Kidney glomerular epithelial cell (primary cell): ENCODE data around the gene ARHGAP28.
A peak's percentile ranks its signal among the peaks of the same experiment; 100 is the strongest.
"Not testable (repeated sequence)": the region's sequence is repeated elsewhere in the genome, so short reads cannot be mapped to it uniquely, and the experiment has no call there.

Experiments
- DNase-seq: peaks from one replicate; lab custom pipeline; 2025; lab: John Stamatoyannopoulos, UW

The ARHGAP28 gene

GRCh38 chr18:6816154-6816553, 86.6 kb downstream of the ARHGAP28 start:
- no peak for DNase-seq

GRCh38 chr18:6819332-6819731, 89.8 kb downstream of the ARHGAP28 start:
- DNase-seq = no peak

DNA sequence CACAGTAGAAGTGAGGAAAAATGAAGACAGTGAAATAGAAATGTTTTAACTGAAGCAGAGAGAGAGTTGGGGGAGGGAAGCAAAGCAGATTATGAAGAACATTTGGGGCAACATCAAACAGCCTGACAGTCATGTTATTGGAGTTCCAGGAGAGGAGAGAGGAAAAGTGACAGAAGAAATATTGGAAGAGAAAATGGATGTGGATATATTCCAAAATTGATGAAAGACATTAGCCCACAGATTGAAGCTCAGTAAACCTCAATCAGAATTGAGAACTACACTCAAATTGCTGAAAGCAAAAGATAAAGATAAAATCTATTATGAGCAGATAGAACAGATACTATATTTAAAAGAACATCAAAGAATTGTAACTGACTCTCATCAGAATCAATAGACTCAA, 90.8 kb downstream of the ARHGAP28 start:
- DNase-seq = no peak

- DNase-seq = no peak
Measured at GRCh38 chr18:6821356-6821755, 91.8 kb downstream of the ARHGAP28 start.

DNA sequence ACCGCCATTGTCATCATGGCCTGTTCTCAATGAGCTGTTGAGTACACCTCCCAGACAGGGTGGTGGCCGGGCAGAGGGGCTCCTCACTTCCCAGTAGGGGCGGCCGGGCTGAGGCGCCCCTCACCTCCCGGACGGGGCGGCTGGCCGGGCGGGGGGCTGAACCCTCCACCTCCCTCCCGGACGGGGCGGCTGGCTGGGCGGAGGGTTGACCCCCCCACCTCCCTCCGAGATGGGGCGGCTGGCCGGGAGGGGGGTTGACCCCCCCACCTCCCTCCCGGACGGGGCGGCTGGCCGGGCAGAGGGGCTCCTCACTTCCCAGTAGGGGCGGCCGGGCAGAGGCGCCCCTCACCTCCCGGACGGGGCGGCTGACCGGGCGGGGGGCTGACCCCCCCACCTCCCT, 97.6 kb downstream of the ARHGAP28 start:
- not testable (repeated sequence) for DNase-seq

GRCh38 chr18:6827566-6827965, 98.0 kb downstream of the ARHGAP28 start:
- not testable (repeated sequence) for DNase-seq

GRCh38 chr18:6830916-6831315, 101.4 kb downstream of the ARHGAP28 start:
- no peak for DNase-seq

GRCh38 chr18:6835345-6835744, 105.8 kb downstream of the ARHGAP28 start:
- DNase-seq = no peak

DNA sequence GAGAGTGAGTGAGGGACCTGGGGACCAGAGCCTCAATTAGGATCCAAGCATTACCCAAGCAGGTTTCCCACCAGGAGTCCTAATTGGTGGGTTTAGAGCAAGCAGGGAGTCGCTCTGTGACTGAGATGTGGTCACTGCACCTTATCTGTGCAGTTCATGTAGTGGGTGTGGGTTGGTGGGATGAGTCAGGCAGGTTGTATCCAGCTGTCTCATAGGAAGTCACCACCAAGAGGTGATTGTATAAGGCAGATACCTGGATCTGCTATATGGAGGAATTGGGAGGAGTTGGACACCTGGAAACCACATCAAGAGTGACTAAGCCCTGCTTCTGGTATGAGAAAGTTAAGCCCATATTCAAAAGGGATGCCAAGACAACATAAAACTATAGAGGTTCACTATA, 106.8 kb downstream of the ARHGAP28 start:
- DNase-seq = no peak

GRCh38 chr18:6837904-6838303, 108.4 kb downstream of the ARHGAP28 start:
- no peak for DNase-seq

- DNase-seq = no peak
Measured at GRCh38 chr18:6842081-6842480, 112.6 kb downstream of the ARHGAP28 start.

- DNase-seq = no peak
Measured at GRCh38 chr18:6843308-6843707, 113.8 kb downstream of the ARHGAP28 start.

DNA sequence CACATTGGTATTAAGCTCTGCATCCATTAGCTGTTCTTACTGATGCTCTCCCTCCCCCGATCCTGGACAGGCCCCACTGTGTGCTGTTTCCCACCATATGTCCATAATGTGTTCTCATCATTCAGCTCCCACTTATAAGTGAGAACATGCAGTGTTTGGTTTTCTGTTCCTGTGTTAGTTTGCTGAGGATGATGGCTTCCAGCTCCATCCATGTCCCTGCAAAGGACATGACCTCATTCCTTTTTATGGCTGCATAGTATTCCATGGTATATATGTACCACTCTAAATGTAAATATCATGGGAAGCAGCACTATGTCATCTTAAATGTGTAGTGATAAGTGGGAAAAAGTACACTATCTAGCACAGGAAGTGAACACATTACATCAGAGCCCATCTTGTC, 116.0 kb downstream of the ARHGAP28 start:
- not testable (repeated sequence) for DNase-seq

DNA sequence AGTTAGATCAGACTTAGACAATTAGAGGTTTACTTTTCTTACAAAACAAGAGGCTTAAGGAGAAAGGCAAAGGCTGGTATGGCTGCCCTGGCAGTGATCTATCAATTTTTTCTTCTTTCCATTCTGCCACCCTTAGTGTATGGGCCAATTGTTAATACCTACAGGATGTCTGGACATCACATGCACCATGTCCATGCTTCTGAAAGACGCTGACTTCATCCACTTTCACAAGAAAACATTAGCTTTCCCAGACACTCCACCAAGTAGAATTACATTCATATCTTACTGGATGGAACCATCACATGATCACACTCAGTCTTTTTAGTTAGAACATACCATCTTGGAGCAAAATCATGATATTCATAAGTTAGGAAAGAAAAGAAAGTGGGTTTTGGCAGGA, 120.9 kb downstream of the ARHGAP28 start:
- DNase-seq = no peak

DNA sequence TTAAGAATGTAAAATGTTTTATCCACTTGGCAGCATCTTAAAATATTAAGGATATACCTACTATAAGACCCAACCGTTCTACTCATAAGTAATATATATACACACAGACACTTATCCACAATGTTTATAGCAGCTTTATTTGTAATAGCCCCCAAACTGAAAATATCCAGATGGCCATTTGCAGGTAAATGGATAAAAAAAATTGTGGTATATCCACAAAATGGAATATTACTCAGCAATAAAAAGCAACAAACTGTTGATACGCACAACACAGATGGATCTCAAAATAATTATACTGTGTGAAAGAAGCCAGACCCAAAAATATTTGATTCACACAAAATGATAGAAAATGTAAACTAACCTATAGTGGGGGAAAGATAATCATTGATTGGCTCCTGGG, 122.0 kb downstream of the ARHGAP28 start:
- DNase-seq = no peak

DNA sequence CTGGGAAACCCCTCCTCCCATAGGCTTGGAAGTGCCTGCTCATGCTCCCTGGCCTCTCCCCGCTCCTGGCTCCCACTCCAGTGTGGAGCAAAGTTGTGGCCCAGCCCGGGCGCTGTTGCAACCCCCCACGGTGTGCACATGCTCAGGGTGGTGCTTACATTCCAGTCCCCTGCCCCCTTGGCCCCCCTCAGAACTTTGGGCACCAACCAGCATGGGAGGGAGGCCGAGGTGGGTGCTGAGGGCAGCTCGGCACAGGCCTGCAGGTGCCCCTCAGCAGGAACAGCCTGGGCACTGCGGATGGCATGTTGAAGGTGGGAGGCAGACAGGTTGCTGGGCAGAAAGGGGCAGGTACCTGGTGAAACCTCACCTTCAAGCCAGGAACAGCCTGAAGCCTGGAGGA, 125.3 kb downstream of the ARHGAP28 start:
- no peak for DNase-seq

DNA sequence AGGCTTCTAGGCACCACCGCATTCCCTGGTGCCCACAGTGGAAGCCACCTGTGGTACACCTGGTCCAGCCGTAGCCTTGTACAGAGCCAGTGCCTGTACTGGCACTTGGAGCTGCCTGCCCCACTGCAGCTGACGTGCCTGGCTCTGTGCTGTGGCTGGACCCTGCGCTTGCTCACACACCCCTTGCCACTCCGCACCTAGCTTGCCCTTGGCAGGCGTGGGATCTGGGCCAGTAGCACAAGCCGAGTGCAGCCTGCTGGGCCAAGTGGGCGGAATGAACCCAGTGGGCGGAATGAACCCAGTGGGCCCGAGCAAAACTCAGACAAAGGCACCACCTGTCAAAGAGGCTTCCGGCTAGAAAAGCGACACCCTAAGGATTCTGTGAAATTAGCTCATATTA, 126.3 kb downstream of the ARHGAP28 start:
- DNase-seq = no peak

DNA sequence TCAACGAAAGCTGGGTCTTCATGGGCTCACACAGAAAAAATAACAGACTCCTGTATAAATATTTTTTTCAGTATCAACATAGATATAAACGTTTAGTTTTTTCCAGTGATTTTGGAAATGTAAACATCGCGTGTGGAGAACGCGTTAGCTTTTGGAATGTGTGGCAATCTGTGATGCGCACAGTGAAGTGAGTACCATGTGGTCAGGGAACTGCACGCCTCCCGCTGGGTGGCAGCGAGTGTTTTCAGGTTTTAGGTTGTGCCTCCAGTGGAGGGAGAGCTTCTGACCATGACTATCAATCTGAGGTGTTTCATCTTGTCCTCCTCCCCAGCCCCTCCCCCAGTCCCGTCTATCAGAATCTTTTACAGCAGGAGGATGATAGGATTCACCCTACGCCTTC, 127.8 kb downstream of the ARHGAP28 start:
- DNase-seq = no peak

DNA sequence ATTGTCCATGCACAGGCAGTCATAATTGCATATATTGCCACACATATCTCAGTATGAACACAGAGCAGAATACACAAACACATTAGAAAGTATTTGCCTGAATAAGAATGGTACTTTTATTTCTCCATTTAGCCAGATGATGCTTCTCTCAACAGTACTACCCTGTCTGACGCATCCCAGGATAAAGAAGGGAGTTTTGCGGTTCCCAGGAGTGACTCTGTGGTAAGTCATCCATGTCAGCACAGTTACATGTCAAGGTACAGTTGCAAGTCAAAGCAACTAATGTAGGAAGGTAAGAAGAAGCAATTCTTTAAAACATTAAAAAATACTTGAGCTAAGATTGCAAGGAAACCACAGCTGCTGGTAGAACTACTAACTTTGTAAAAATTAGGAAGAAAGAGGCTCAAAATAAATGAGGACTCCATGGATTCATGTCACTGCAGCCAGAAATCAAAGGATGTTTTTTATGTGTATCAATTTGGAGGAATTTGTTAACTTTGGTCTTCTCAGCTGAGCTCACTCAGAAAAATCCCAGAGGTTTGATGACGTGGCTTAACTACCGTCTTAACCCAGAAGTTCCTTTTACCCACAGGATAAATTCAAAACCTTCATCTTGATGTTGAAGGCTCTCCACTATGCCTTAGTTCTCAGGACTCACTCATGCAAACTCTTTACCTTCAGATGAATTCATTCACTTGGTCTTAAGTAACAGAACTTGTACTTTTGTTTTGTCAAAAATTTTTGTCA, 130.3 kb downstream of the ARHGAP28 start:
- DNase-seq = peak; percentile 83

GRCh38 chr18:6860804-6861448, 131.4 kb downstream of the ARHGAP28 start:
- no peak for DNase-seq

DNA sequence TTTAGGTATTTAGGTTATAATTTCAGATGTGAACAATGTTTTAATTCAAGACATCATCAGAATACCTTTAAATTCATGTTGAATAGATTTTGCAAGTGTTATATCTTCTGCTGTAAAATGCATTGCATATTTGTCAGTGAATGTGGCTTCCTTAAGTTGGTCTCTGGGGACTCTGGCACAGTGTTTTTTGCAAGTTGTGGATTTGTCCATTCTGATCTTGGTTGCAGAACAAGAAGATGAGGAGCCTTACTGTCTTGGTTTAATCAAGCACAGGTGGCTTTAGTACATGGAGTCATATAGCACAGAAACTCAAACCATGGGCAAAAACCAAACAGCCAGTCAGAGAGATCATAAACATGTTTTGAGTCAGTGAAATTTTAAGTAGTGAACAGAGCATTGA, 135.7 kb downstream of the ARHGAP28 start:
- DNase-seq = no peak

DNA sequence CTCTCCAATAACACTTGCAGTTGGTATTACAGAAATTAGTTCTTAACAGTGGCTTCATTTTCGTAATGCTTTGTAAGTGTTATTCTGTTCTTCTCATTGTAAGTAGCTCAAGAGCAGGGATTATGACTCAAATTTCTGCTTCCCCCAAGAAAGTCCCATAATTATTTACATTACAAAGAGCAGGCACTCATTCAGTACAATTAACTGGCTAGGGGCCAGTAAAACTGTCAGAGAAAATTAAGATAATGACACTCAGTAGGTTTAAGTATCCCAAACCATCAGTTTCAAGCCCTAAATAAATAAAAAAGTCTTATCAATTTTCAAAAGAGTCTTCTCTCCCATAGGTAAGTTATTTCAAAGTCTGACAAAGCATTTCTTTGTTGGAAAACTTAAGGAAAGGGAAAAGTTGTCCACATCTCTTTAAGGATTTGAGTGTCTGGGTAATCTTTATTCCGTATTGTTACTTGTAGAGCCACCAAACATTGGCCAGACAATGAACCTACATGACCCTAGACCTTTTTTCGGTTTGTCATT, 137.1 kb downstream of the ARHGAP28 start:
- DNase-seq = no peak

GRCh38 chr18:6868033-6868432, 138.5 kb downstream of the ARHGAP28 start:
- DNase-seq = no peak

DNA sequence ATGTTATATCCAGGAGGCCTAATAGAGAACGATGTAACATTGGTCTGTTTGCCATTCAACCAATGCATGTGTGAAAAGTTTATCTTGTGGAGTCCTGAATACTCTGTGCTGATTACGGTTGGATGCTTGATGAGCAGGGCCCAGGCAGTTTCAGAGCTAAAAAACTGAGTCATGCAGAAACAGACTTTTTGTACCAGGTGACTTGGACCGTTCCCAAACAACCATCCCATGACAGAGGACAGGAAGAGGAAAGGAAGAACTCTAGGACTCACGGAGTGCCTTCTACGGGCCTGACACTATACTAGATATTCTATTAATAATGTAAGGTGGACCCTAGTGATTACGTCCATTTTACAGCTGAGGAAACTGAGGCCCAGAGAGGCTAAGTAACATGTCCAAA, 142.1 kb downstream of the ARHGAP28 start:
- peak; percentile 4 for DNase-seq
